HepG2 (cell line): ENCODE results near the gene ZNF503.

Source experiments
- ATF7 ChIP-seq, 2 experiments: fragments of 450-650 bp in 1 of 2; sonication (generic) in 1 of 2; formaldehyde crosslinking in 1 of 2; IDR thresholded peaks; 2 replicates each; pipeline versions ENCODE4 v1.4.0 to v1.6.1; 2016 to 2020; ENCODE audit warnings: antibody characterized with exemption in 1 of 2, mild to moderate bottlenecking in 1 of 2, missing genetic modification reagents in 1 of 2
- YEATS2 ChIP-seq: sonication (generic); formaldehyde crosslinking; IDR thresholded peaks from 2 replicates; pipeline ENCODE4 v1.4.0; 2020; ENCODE audit warnings: missing genetic modification reagents, borderline replicate concordance
- ZNF253 ChIP-seq: sonication (generic); formaldehyde crosslinking; IDR thresholded peaks from 2 replicates; pipeline ENCODE4 v1.8.0; 2022; ENCODE audit warnings: mild to moderate bottlenecking, missing genetic modification reagents, borderline replicate concordance

- TF ChIP-seq ZNF253 (CRISPR knock-in tag) = no peak
- no peak for TF ChIP-seq YEATS2
- no peak for TF ChIP-seq ATF7 (IDR thresholded peaks at IDR 0.05)
- no peak for TF ChIP-seq ATF7 (CRISPR knock-in tag; IDR thresholded peaks at IDR 0.05)
Measured at GRCh38 chr10:75436896-75437295, 35.3 kb upstream of the ZNF503 start.
